HCT116 (cell line): ENCODE results near the gene TRIP13. TPM values are rescaled to one million over a fixed set of nuclear protein-coding genes. Genes with fewer than 3 reads are reported as not detected.

Source experiments
- ATAC-seq: fragments of 200-7000 bp; cut with Tn5 transposase; 2 replicates; pipeline ENCODE4 v1.9.1; 2020; ENCODE audit warnings: mild to moderate bottlenecking, moderate library complexity
- BruUV-seq: library from RNA; stranded (reverse); fragments of 400-500 nt; replicated peaks from 2 replicates; lab custom pipeline; 2021; lab: Mats Ljungman, UMichigan
- CTCF ChIA-PET: fragments of 300-600 bp; sonication (Branson Sonifier 250); formaldehyde crosslinking; loops from one replicate; lab custom pipeline; 2021; ENCODE audit warnings: antibody characterized with exemption; lab: Charles Lee
- POLR2A ChIA-PET: fragments of 300-600, 350-600 bp; sonication (Branson Sonifier 250); formaldehyde crosslinking; loops from one replicate; lab custom pipeline; 2021; ENCODE audit warnings: antibody characterized with exemption; lab: Charles Lee
- RAD21 ChIA-PET, 2 experiments: fragments of 300-600 bp; sonication (Branson Sonifier 250); formaldehyde crosslinking; loops; one replicate each; lab custom pipeline; 2023; ENCODE audit warnings: low total read pairs in 2 of 2; ENCODE audit not compliant: uncharacterized antibody in 2 of 2, unreplicated experiment in 2 of 2, low non-redundant PET in 1 of 2; lab: Charles Lee
- DNase-seq: peaks from one replicate; pipeline ENCODE4 v3.0.0-alpha.2; 2010; ENCODE audit warnings: low read depth, low spot score
- H2AFZ ChIP-seq: fragments of 200-600 bp; shearing (Covaris generic), sonication (generic); 2 replicates; pipeline ENCODE4 v1.6.1; 2017; ENCODE audit warnings: low read depth, mixed run types, mixed read lengths, antibody characterized with exemption, low read length; ENCODE audit not compliant: poor library complexity, severe bottlenecking
- H3K27ac ChIP-seq: 2 replicates; pipeline ENCODE4 v1.5.1; 2012; ENCODE audit warnings: low read depth, low read length
- H3K27me3 ChIP-seq: fragments of 200-600 bp; sonication (generic); 2 replicates; pipeline ENCODE4 v1.6.1; 2016; ENCODE audit warnings: mixed run types, low read length, mixed read lengths; ENCODE audit not compliant: insufficient read depth
- H3K36me3 ChIP-seq, 2 experiments: fragments of 200-500 bp in 1 of 2; fragments of 200-600 bp in 1 of 2; sonication (Bioruptor generic) in 1 of 2; sonication (generic) in 1 of 2; 2 replicates each; pipeline versions ENCODE4 v1.5.1 to v1.6.1; 2014 to 2016; ENCODE audit warnings: low read length in 2 of 2, inconsistent platforms in 1 of 2, mixed read lengths in 1 of 2, mixed run types in 1 of 2; ENCODE audit not compliant: insufficient read depth in 2 of 2, control insufficient read depth in 1 of 2
- H3K4me1 ChIP-seq, 2 experiments: fragments of 200-600 bp in 1 of 2; sonication (generic) in 1 of 2; 2 replicates each; pipeline versions ENCODE4 v1.5.1 to v1.6.1; 2012 to 2017; ENCODE audit warnings: low read length in 2 of 2, inconsistent platforms in 1 of 2, mild to moderate bottlenecking in 1 of 2, mixed read lengths in 1 of 2, mixed run types in 1 of 2, moderate library complexity in 1 of 2; ENCODE audit not compliant: insufficient read depth in 2 of 2, control insufficient read depth in 1 of 2
- H3K4me2 ChIP-seq: fragments of 200-600 bp; sonication (generic); 2 replicates; pipeline ENCODE4 v1.6.1; 2017; ENCODE audit warnings: mixed run types, low read length, mixed read lengths
- H3K4me3 ChIP-seq, 2 experiments: fragments of 200-600 bp in 1 of 2; sonication (generic) in 1 of 2; replicated peaks in 1 of 2; 2 replicates each; pipeline ENCODE4 v1.5.1; 2011 to 2016; ENCODE audit warnings: low read length in 2 of 2, control low read depth in 1 of 2, low read depth in 1 of 2, mild to moderate bottlenecking in 1 of 2, mixed read lengths in 1 of 2, mixed run types in 1 of 2
- H3K79me2 ChIP-seq: fragments of 200-600 bp; sonication (generic); 2 replicates; pipeline ENCODE4 v1.6.1; 2017; ENCODE audit warnings: mild to moderate bottlenecking, mixed run types, low read length, moderate library complexity, mixed read lengths; ENCODE audit not compliant: insufficient read depth
- H3K9ac ChIP-seq: fragments of 200-600 bp; sonication (generic); 2 replicates; pipeline ENCODE4 v1.6.1; 2016; ENCODE audit warnings: low read length, mixed read lengths
- H3K9me2 ChIP-seq: fragments of 200-600 bp; sonication (generic), shearing (Covaris generic); 2 replicates; pipeline ENCODE4 v1.6.1; 2017; ENCODE audit warnings: mixed run types, mild to moderate bottlenecking, moderate library complexity; ENCODE audit not compliant: insufficient read depth
- H3K9me3 ChIP-seq, 2 experiments: fragments of 200-500 bp in 1 of 2; fragments of 200-600 bp in 1 of 2; sonication (Bioruptor generic) in 1 of 2; sonication (generic) in 1 of 2; 2 replicates each; pipeline ENCODE4 v1.6.1; 2014 to 2017; ENCODE audit warnings: low read length in 2 of 2, mixed read lengths in 2 of 2, inconsistent platforms in 1 of 2, low read depth in 1 of 2, mild to moderate bottlenecking in 1 of 2, mixed run types in 1 of 2, moderate library complexity in 1 of 2; ENCODE audit not compliant: control insufficient read depth in 1 of 2, insufficient read depth in 1 of 2
- H4K20me1 ChIP-seq: fragments of 200-600 bp; sonication (generic), shearing (Covaris generic); 2 replicates; pipeline ENCODE4 v1.6.1; 2017; ENCODE audit warnings: mixed run types, mild to moderate bottlenecking, moderate library complexity; ENCODE audit not compliant: insufficient read depth
- CBX3 ChIP-seq: IDR thresholded peaks from 2 replicates; pipeline ENCODE4 v1.6.1; 2012; ENCODE audit warnings: low read depth
- EGR1 ChIP-seq: IDR thresholded peaks from 2 replicates; pipeline ENCODE4 v1.6.1; 2012; ENCODE audit warnings: low read depth
- ELF1 ChIP-seq: IDR thresholded peaks from 2 replicates; pipeline ENCODE4 v1.6.1; 2012; ENCODE audit warnings: low read depth, borderline replicate concordance
- EZH2 ChIP-seq: fragments of 200-600 bp; sonication (generic); IDR thresholded peaks from 2 replicates; pipeline ENCODE4 v1.6.1; 2017; ENCODE audit warnings: antibody characterized with exemption, mixed run types
- EZH2phosphoT487 ChIP-seq: fragments of 200-600 bp; IDR thresholded peaks from 2 replicates; pipeline ENCODE4 v1.6.1; 2018; ENCODE audit warnings: antibody characterized with exemption, borderline replicate concordance
- FOSL1 ChIP-seq: IDR thresholded peaks from 2 replicates; pipeline ENCODE4 v1.6.1; 2012; ENCODE audit warnings: low read depth
- JUND ChIP-seq: IDR thresholded peaks from 2 replicates; pipeline ENCODE4 v1.6.1; 2012
- MAX ChIP-seq: IDR thresholded peaks from 2 replicates; pipeline ENCODE4 v1.6.1; 2012
- POLR2A ChIP-seq: IDR thresholded peaks from 2 replicates; pipeline ENCODE4 v1.7.0; 2011; ENCODE audit warnings: borderline replicate concordance; ENCODE audit not compliant: insufficient read depth, insufficient read length; ENCODE audit errors: extremely low read depth
- POLR2AphosphoS5 ChIP-seq: IDR thresholded peaks from 2 replicates; pipeline ENCODE4 v1.6.1; 2011; ENCODE audit warnings: mild to moderate bottlenecking, low read depth, low read length, moderate library complexity
- RAD21 ChIP-seq: IDR thresholded peaks from 2 replicates; pipeline ENCODE4 v1.6.1; 2012; ENCODE audit warnings: low read depth, mild to moderate bottlenecking
- SIN3A ChIP-seq: IDR thresholded peaks from 2 replicates; pipeline ENCODE4 v1.6.1; 2012; ENCODE audit warnings: low read depth
- SP1 ChIP-seq: IDR thresholded peaks from 2 replicates; pipeline ENCODE4 v1.6.1; 2012; ENCODE audit warnings: low read depth
- SRF ChIP-seq: IDR thresholded peaks from 2 replicates; pipeline ENCODE4 v1.6.1; 2012; ENCODE audit warnings: low read depth
- ZNF274 ChIP-seq: fragments of 200-500 bp; sonication (Bioruptor generic); IDR thresholded peaks from 2 replicates; pipeline ENCODE4 v1.6.1; 2014; ENCODE audit warnings: mild to moderate bottlenecking, low read depth, low read length, inconsistent platforms
- intact Hi-C: fragments of 100-400 bp; cut with micrococcal nuclease; formaldehyde crosslinking; loops from 2 replicates; pipeline ENCODE4 v1.10.0; 2022
- total RNA-seq: library from RNA; stranded (reverse); gene quantifications from one replicate; pipeline ENCODE4 v1.2.1, GENCODE V29; 2021; ENCODE audit not compliant: unreplicated experiment

The TRIP13 gene
- total RNA-seq, 1 experiment from 2014 or later: 45.0 TPM

DNA sequence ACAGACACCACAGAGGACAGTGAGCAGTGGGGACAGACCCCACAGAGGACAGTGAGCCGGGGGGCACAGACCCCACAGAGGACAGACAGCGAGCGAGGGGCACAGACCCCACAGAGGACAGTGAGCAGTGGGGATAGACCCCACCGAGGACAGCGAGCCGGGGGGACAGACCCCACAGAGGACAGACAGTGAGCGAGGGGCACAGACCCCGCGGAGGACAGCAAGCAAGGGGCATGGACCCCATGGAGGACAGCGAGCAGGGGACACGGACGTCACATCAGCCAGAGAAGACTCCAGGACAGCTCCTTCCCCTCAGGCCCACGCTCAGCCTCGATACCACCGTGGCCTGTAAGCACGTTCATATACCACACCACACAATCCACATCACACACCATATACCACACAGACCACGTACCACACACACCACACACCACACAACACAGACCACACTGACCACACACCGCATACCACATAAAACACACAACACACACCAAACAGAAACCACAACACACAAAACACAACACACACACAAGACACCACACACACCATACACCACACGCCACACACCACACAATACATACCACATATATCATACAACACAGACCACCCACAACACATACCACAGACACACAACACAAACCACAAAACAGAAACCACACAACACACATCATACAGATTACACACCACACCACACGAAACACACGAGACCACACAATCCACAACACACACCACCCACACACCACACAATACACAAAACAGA is 36.7 kb upstream of the TRIP13 start:
- ChIA-PET CTCF (no interaction called here), POLR2A (no interaction called here), RAD21 (no interaction called here)
- H3K9me3 ChIP-seq: no peaks in the 10 kb centered on the region
- DNase-seq (no peak), ATAC-seq (0 out of 2 replicates have a peak, but pooled peaks have one; percentile 23)
- no TSS peak for BruUV-seq
- H3K9me2 ChIP-seq: no peaks in the 10 kb centered on the region
- H3K79me2 ChIP-seq: no peaks in the 10 kb centered on the region
- H3K4me3 ChIP-seq: no peak overlapping the region
- intact Hi-C loops: no loop called here
- TF ChIP-seq POLR2A (no peak), EGR1 (no peak), CBX3 (no peak)
- H3K36me3 ChIP-seq: no peaks in the 10 kb centered on the region
- no peak overlapping the region for H3K4me2 ChIP-seq
- no peak overlapping the region for H3K9ac ChIP-seq
- no peak overlapping the region for H3K27ac ChIP-seq
- no peak overlapping the region for H2AFZ ChIP-seq
- no peaks in the 10 kb centered on the region for H3K27me3 ChIP-seq
- H4K20me1 ChIP-seq: no peaks in the 10 kb centered on the region
- H3K4me1 ChIP-seq: no peaks in the 10 kb centered on the region

- RAD21 ChIA-PET: no interaction called here
- Histone ChIP-seq H3K79me2 (no peaks in the 10 kb centered on the region), H3K4me1 (no peaks in the 10 kb centered on the region), H4K20me1 (no peaks in the 10 kb centered on the region), H3K27me3 (no peaks in the 10 kb centered on the region), H3K9me2 (no peaks in the 10 kb centered on the region), H2AFZ (no peak overlapping the region), H3K36me3 (no peaks in the 10 kb centered on the region), H3K9ac (no peak overlapping the region), H3K4me3 (no peak overlapping the region), H3K9me3 (no peaks in the 10 kb centered on the region), H3K27ac (no peak overlapping the region), H3K4me2 (no peak overlapping the region)
- intact Hi-C loops: no loop called here
- POLR2A ChIA-PET: no interaction called here
- no peak for DNase-seq
- BruUV-seq: no TSS peak
- CTCF ChIA-PET: no interaction called here
- TF ChIP-seq SP1: no peak
- TF ChIP-seq EGR1: no peak
- TF ChIP-seq MAX: no peak
- no peak for TF ChIP-seq EZH2phosphoT487
- no peak for TF ChIP-seq JUND
- no peak for TF ChIP-seq SRF
- no peak for TF ChIP-seq EZH2
- no peak for TF ChIP-seq ELF1
- no peak for TF ChIP-seq RAD21
- TF ChIP-seq FOSL1: no peak
- no peak for TF ChIP-seq POLR2AphosphoS5
- TF ChIP-seq POLR2A: no peak
- no peak for TF ChIP-seq SIN3A
- no peak for TF ChIP-seq CBX3
- TF ChIP-seq ZNF274: no peak
- ATAC-seq: no peak
These were observed 35.9 kb upstream of the TRIP13 start for GRCh38 chr5:856531-857425.
